Head of caudate nucleus (tissue), 42 donors: ENCODE results near the gene TMEM150A.
"Not testable (repeated sequence)": the region's sequence is repeated elsewhere in the genome, so short reads cannot be mapped to it uniquely, and the experiment has no call there.

ENCODE experiments used
- DNase-seq, 42 donors: peaks; one replicate each; pipeline versions ENCODE4 v3.0.0 to v3.0.0-alpha.2; 2020 to 2021; ENCODE audit warnings: mixed read lengths in 7 of 42
- intact Hi-C: fragments of 100-400 bp; cut with DNase I; formaldehyde crosslinking; loops from one replicate; pipeline ENCODE4 v1.15.0; 2022

Gene TMEM150A

DNA sequence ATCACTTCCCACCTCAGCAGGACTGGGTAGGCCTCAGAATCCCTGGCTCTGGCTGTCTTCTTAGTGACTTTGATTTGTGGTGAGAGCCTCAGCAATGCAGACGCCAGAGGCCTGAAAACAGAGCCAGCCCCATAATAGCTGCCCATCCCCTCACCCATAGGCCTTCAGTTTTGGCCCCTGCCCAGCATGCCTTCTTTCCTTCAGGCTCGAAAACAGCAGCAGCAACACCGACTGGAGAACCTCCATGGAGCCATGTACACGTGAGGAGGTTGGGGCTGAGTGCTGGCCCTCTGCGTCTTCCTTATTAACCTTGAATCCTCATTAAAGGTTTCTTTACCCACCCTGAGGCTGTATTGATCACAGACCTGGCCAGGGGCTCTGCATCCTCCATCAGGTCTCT is 5.3 kb downstream of the TMEM150A start:
- no peak for DNase-seq
- intact Hi-C loops, result loop anchor here (5.0 kb wide), 1 partner anchor 35 kb away; the partner anchor contains the start of gene GGCX

DNA sequence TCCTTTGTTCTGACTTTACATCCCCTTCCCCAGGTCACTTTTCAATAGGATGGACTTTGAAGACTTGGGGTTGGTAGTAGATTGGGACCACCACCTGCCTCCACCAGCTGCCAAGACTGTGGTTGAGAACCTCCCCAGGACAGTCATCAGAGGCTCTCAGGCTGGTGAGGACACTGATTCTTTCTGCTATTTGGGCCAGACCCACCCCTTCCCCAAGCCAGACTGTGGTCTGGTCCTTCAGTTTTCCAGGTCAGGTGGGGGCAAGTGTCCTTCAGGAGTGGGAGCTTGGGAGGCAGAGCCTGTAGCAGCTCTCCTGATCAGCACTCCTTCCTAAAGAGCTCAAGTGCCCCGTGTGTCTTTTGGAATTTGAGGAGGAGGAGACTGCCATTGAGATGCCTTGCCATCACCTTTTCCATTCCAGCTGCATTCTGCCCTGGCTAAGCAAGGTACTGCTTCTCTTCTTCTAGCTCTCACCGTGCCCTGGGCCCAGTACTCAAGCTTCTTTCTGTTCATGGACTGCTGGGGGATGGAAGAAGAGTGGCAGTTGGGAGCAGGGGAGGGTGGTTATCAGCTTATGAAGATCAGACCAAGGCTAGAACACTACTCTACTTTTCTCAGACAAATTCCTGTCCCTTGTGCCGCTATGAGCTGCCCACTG is 5.9 kb downstream of the TMEM150A start:
- no peak for DNase-seq
- intact Hi-C loops, result loop anchor here (5.0 kb wide), 1 partner anchor 34 kb away; the partner anchor contains the start of gene GGCX

DNA sequence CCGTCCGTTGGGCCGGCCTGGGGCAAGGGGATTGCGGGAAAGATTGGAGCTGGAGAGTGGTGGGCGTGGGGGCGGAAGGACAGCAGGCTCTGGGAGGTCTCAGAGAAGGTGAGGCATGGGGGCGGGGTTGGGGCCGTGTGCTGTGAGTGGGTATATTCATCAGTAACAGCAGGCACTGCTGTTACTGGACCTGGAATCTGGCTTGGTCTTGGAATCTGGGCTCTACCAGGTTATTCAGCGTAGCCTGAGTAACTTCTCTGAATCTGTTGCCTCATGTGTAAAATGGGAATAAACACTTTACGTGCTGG is 6.5 kb downstream of the TMEM150A start:
- DNase-seq, result no peak
- intact Hi-C loops, result loop anchor here (5.0 kb wide), 1 partner anchor 34 kb away; the partner anchor contains the start of gene GGCX

DNA sequence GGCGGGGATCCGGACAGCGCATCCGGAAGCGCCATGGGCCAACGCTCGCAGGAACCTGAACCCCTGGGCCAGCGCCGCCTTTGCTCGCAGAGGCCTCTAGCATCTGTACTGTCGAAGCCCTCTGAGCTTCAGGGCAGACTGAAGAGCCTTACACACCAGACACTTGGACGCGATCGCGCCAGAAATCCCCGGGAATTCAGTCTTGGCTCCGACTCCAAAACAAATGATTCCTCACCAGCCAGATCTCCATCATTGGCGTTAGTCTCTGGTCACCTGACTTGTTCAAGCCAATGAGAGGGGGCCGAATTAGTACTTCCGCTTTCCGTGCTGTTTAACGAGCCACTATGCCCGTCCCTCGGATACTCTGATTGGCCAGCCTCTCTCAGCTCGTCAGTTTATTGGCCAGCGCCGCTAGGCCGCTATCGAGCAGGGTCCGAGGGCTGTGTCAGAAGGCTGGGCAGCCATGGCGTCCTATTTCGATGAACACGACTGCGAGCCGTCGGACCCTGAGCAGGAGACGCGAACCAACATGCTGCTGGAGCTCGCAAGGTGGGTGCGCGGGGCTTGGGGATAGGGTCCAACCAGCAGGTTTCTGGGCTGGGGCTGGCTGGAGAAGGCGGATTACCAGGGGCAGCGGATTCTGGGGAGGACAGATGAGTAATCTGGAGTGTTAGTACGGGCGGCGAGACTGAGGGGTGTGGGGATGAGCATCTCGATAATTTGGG is 7.0 kb downstream of the TMEM150A start, which contains the start of gene RNF181:
TSS of gene RNF181 (plus strand) at position 445 of the 725 bp plus-strand sequence. CDS start at position 464, 19 bp downstream.
- DNase-seq, result peak; percentile 94 to 100 (median 99)
- intact Hi-C loops, result loop anchor here (5.0 kb wide), 1 partner anchor 33 kb away; the partner anchor contains the start of gene GGCX

DNA sequence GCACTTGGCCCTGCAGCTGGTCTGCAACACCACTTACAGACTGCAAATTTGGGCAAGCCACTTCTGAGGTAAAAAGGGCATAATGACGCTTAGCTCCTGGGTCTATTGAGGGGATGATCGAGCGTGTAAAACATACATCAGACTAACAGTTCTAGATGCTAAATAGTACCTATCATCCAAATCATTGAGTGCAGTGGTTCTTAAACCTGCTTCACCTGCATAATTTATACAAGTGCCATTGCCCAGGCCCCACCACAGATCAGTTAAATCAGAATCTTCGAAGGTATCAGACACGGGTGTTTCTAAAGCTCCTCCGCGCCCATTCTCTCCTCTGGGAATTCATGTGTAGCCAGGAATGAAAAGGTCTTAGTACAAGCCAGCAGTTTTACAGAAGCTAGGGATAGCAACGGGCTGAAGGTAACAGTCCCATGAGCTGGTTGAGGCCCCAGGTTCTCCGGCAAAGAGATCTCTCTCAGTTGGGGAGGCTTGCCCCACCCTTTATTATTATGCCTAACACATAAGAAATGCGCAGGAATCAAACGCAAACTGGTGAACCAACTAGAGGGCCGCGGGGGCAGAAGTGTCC is 7.7 kb downstream of the TMEM150A start:
- DNase-seq, result no peak
- intact Hi-C loops, result loop anchor here (5.0 kb wide), 1 partner anchor 33 kb away; the partner anchor contains the start of gene GGCX

DNA sequence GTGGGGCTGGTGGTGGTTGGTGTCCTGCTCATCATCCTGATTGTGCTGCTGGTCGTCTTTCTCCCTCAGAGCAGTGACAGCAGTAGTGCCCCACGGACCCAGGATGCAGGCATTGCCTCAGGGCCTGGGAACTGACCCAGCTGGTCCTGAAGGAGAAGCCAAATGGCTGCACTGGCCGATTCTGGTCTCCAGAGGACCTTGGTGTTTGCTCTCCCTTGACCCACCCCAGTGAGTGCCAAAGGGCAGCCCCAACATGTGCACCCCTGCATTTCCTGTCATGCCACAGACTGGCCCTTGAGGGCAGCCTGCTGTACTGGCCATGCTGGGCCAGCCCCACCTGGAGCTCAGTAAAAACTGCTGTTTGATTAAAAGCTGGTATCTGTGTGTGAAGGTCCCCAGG is 9.5 kb downstream of the TMEM150A start:
- DNase-seq, result no peak
- intact Hi-C loops, result no loop called here

DNA sequence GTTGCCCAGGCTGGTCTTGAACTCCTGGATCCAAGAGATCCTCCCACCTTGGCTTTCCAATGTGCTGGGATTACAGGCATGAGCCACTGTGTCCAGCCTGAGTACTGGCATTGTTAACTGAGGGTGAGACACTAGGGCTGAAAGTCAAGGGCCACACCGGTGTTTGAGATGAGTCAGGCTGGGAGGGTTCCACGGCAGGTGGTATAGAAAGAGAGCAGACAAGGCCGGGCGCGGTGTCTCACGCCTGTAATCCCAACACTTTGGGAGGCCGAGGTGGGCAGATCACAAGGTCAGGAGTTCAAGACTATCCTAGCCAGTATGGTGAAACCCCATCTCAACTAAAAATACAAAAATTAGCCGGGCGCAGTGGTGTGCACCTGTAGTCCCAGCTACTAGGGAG is 10.2 kb downstream of the TMEM150A start:
- intact Hi-C loops, DNase-seq: not testable (repeated sequence)

DNA sequence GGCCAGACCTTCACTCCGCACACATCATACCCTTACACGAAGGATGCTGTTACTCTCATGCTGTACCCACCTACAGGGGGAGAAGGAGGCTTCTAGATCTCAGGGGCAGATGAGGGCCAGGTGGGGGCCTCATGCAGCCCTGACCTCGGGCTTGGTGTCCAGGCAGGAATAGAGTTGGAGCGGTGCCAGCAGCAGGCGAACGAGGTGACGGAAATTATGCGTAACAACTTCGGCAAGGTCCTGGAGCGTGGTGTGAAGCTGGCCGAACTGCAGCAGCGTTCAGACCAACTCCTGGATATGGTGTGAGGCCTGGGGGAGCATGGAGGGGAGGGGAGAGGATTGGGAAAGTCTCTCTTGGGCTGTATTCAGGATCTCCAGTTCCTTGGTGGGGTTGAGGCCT is 10.9 kb downstream of the TMEM150A start:
- intact Hi-C loops, result no loop called here
- DNase-seq, result no peak

DNA sequence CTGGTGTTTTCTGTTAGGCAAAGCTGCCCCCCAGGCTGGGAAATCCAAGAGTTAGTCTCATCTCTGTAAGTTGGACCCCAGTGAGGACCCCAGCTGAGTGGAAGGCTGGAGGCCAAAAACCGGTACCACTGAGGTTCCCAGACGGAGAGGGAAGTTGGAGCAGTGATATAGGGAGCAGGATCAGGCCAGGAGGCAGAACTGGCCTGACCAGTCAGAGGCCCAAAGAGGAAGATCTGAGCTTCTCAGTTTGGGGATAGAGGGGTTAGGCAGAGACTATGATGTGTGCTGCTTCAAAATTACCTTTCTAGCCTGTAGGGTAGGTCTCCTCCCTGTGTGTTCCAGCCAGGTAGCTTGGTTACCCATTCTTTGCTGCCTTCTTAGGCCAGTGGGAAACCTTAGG is 11.5 kb downstream of the TMEM150A start:
- DNase-seq, result no peak
- intact Hi-C loops, result no loop called here

DNA sequence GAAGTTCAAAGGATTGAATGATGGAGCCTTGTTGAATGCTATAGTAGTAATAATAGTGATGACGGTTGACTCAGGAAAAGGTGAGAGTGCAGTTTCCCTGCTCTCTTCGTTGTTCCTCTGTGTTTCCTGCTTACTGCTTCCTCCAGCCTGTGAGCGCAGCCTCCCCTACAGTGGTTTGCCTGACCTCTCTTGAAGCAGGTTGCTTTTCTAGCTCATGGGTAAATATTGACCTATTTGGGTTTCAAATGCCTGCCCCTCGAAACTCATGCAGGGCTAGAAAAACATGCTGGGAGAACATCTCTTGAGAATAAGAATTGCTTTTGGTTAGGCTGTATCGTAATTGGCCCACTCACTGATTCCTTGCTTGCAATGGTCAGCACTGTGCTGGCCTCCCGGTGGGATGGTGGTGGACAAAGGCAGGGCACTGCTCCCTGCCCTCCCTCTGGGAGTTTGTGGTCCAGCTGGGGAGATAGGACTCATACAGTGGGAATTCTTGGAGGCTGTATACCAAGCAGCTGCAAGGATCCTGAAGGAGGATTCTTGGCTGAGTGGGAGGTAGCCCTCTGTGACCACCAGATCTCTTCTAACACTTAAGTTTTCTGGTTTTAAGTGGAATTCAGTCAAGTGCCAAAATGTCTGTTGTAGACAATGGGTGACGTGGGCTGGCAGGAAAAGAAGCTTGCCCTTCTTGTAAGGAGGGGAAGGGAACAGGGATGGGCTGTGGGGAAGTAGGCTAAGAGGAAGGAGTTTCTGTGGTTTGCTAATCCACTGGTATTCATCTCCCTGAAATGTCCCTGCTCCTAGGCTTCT is 12.3 kb downstream of the TMEM150A start:
- DNase-seq, result peak in 2 of 42 donors; percentile 11 to 41
- intact Hi-C loops, result no loop called here

DNA sequence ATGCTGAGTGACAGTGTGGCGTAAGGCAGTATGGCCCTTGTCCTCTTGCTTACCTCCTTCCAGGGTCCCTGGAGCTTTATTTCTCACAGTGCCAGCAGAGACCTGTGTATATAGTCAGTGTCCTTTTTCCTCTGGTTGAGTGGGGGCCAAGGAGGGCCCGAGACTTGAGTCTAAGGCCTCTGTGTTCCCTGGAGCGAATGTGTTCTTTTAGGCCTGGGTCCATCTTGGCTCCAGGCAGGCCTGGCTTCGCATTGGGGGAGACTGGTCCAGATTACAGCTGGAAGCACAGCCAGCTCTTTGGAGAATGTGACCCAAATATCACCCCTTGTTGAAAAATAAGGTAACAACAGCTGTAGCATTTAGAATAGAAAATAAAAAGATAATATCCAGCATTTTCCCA is 13.3 kb downstream of the TMEM150A start:
- intact Hi-C loops, result no loop called here
- DNase-seq, result peak in 3 of 42 donors; percentile 33 to 45 (median 42)

DNA sequence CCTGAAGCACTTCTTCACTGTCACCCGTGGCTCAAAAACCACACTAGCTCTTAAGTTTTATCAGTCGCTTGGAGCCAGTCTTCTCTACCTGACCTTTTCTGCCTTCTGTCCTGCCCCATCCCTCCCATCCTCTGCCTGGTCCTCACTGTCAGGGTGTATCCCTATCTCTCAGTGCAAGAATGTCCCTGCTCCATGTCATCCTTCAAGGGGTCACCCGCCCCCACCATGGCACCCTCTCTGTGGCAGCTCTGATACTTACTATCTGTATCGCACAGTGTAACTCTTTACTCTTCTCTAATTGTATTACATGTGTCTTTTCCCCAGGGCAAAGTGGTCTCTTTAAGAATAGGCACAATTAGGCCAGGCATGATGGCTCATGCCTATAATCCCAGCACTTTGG is 13.9 kb downstream of the TMEM150A start:
- no peak for DNase-seq
- intact Hi-C loops, result no loop called here

DNA sequence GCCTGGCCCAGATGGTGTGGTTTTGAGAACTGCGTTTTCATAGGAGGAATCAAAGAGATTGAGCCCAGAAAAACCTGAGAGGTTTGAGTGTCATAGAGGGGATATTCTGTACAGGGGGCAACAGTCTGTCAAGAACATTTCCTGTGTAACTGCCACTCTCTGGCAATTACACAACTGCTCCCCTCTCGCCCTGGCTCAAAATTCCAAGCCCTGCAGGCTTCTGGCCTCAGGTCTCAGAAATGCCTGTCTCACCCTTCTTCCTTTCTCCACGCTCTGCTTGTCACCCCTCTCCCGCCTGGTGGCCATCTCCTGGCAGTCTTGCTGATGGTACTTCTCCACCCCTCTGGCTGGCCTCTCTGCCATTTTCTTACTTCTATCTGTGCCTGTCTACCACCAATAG is 14.3 kb downstream of the TMEM150A start:
- intact Hi-C loops, result no loop called here
- DNase-seq, result no peak

DNA sequence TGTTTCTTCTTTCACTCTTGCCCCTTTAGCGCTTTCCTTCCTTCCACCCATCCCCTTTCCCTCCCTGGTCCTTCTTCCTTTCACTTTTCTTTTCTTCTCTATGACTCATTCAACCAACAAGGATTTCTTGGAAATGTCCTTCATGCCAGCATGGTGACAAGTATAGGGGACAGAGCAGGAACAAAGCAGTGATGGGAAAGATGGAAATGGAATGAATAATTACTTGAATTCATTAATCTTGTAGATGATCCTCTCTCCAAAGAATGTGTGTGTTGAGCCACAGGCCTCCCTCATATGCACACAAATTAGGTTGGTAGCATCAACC is 16.8 kb downstream of the TMEM150A start:
- intact Hi-C loops, result no loop called here
- no peak for DNase-seq

DNA sequence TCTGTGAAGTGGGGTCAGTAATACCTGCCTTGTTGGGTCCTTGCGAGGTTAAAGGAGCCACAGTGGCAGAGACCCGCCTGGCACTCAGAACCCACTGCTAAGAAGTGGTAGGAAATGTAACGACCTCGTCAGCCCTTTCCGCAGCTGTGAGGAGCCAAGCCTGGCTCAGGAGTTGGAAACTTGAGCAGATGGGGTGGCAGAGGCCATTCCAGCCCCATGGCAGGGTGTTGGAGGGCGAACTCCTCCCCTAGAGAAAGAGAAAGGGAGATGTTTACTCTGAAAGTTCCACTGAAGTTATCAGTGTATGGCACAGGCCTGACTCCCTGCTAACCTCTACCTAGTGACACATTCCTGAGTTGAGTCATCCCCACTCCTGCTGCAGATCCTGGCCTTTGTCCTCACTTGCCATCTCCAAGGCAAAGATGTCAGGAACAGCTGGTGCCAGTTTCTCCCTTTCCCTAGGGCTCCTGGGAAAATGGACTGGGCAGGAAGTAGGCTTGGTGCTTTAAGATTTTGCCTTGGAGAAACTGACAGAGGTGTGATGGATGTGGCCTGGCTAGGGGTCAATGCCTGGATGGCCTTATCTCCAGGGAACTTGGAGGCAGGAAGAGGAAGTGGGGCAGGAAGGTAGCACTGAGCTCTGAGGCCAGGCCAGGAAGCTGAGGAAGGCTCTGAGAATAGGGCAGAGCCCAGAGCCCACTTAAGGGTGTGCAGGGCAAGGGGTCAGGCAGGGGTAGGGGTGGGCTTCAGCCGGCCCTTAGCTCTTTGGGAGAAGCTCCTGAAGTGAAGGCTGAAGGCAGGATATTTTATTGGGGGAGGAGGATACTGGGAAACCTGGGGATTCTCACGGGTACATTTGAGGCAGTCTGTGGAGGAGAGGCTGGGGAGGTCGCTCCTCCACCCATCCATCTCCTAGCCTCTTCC is 17.4 kb downstream of the TMEM150A start:
- DNase-seq, result no peak
- intact Hi-C loops, result no loop called here

DNA sequence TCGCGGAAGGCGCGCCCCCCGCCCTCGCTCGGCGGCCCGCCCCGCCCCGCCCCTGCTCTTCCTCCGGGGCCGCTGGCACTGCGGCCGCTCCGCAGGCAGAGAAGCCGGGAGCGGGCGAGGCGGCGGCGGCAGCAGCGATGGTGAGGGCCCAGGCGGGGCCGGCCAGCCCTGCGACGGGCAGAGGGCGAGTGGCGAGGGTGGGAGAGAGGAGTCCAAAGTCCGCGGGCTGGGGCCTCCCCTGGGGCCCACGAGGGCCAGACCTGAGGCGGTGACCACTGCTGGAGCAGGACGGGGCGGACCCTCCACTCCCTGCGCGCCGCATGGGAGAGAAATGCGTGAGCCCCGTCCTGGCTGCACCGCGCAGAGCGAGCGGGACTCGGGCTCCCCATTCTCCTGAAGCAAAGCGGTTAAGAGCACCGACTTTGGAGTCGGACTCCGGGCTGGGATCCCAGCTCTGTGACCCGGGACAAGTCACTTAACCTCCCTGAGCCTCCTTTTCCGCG is 18.1 kb downstream of the TMEM150A start, which contains the start of gene VAMP5:
TSS of gene VAMP5 (plus strand) at position 78 of the 503 bp plus-strand sequence. CDS start at position 138, 60 bp downstream.
- intact Hi-C loops, result no loop called here
- DNase-seq, result peak in 9 of 42 donors; percentile 17 to 56 (median 39)

DNA sequence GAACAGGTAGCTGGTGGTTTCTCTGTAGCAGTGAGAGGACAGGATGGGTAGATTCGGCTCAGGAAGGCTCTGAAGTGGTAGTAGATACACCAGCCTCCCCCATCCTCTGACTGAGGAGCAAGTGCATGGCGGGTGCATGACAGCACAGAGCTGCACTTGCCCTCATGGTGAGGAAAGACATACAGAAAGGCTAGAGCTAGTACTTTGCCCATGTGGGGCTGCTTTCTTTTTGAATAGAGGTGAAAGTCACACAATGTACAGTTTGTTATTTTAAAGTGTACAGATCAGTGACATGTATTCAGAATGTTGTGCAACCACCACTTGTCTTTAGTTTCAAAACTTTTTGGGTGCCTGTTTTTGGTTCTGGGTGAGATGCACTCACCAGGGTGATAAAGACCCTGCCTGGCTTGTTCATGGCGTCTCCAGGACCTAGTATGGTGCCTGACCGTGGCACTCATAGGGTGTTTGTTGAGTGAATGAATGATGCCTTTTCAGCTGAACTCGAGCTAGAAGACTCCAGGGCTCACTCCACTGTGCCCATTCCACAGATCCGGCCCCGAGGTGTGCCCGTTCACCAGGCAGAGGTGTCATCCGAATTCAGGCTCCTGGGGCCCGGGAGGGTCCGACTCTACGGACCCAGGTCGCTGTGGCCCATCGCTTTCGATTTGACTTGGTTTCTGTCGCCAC is 18.7 kb downstream of the TMEM150A start:
- intact Hi-C loops, result no loop called here
- no peak for DNase-seq
